22Rv1 (cell line): ENCODE results near the gene OR5H14.

Experiments
- CTCF ChIP-seq: fragments of 450-650 bp; IDR thresholded peaks from 2 replicates; pipeline ENCODE4 v1.5.1; 2017; ENCODE audit warnings: mild to moderate bottlenecking
- ZFX ChIP-seq: fragments of 450-650 bp; IDR thresholded peaks from 2 replicates; pipeline ENCODE4 v1.6.1; 2017; ENCODE audit warnings: antibody characterized with exemption, borderline replicate concordance

DNA sequence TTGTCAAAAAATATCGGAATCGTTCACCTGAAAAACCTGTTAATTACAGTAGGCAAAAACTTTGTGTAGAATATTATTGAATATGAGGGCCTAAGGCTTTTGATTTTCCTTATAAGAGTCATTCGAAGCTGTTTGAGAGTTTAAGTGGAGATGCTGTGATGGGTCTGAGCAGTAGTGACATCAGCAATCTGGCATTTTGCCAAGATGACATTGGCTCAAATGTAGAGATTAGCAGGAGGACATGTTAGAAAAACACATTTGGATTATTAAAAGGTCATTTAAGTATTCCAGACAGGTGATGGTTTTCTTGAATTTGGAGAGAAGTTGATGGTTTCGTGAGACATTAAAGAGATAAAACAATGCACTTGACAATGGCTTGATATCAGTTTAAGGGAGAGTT, 47.4 kb upstream of the OR5H14 start:
- TF ChIP-seq CTCF (no peak), ZFX (no peak)
